ENCODE measurements around the gene RASAL1.

DNA sequence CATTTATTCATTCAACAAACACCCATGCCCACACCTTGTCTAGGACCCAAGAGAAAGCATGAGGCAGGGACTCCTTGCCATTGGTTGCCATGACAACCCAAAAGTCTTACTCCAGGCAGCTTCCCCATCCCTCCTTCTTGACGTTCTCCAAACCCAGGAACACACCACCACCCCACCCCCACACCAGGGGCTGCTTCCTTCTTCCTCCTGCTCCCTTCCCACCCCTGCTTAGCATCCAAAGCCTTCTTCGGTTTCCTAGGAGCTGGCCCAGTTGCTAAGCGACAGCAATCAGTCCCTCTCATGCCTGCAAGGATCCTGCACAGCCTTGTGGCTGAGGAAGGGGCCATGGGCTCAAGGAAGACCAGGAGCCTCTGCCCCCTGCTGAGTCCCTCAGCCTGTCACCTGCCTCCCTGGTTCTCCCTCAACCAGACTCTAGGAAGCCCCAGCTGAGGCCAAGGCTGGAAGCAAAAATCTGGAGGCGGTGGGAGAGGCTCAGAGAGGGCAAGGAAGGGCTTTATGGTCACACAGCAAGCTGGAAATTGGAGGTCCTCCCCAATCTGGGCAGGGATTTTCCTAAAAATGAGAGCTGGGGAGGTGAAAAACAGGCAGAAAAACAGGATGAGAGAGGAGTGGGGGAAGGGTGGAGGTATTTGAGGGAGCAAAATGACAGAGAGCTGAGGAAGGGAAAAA, 15.4 kb downstream of the RASAL1 start:
- TF ChIP-seq, protein P1, sequence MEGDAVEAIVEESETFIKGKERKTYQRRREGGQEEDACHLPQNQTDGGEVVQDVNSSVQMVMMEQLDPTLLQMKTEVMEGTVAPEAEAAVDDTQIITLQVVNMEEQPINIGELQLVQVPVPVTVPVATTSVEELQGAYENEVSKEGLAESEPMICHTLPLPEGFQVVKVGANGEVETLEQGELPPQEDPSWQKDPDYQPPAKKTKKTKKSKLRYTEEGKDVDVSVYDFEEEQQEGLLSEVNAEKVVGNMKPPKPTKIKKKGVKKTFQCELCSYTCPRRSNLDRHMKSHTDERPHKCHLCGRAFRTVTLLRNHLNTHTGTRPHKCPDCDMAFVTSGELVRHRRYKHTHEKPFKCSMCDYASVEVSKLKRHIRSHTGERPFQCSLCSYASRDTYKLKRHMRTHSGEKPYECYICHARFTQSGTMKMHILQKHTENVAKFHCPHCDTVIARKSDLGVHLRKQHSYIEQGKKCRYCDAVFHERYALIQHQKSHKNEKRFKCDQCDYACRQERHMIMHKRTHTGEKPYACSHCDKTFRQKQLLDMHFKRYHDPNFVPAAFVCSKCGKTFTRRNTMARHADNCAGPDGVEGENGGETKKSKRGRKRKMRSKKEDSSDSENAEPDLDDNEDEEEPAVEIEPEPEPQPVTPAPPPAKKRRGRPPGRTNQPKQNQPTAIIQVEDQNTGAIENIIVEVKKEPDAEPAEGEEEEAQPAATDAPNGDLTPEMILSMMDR (IDR thresholded peaks at IDR 0.05 in 4 of 5, conservative IDR thresholded peaks at IDR 0.05 in 1 of 5): no peak
- TF ChIP-seq POLR2A (IDR thresholded peaks at IDR 0.05): no peak
